GM23338 (cell line): ENCODE results near the gene MPIG6B.

Experiments
- CREB1 ChIP-seq: fragments of 250-450 bp; sonication (Bioruptor Pico); IDR thresholded peaks from 2 replicates; pipeline ENCODE4 v1.5.0; 2020; ENCODE audit warnings: low read depth, mild to moderate bottlenecking, moderate library complexity
- EZH2 ChIP-seq: fragments of 200-600 bp; sonication (generic); IDR thresholded peaks from one replicate; pipeline ENCODE4 v1.8.0; 2017; ENCODE audit warnings: antibody characterized with exemption, mild to moderate bottlenecking, low read depth; ENCODE audit not compliant: unreplicated experiment
- EZH2phosphoT487 ChIP-seq: fragments of 200-600 bp; sonication (generic); IDR thresholded peaks from one replicate; pipeline ENCODE4 v1.8.1; 2018; ENCODE audit warnings: antibody characterized with exemption; ENCODE audit not compliant: unreplicated experiment
- JUNB ChIP-seq: IDR thresholded peaks from one replicate; pipeline ENCODE4 v1.6.1; 2016; ENCODE audit warnings: antibody characterized with exemption; ENCODE audit not compliant: unreplicated experiment
- POLR2AphosphoS5 ChIP-seq: IDR thresholded peaks from 2 replicates; pipeline ENCODE4 v1.6.1; 2016; ENCODE audit warnings: antibody characterized with exemption, low read depth
- STAT1 ChIP-seq: IDR thresholded peaks from one replicate; pipeline ENCODE4 v1.6.1; 2016; ENCODE audit warnings: antibody characterized with exemption; ENCODE audit not compliant: unreplicated experiment
- ZNF331 ChIP-seq: fragments of 250-450 bp; sonication (Bioruptor Pico); IDR thresholded peaks from 2 replicates; pipeline ENCODE4 v1.5.0; 2020; ENCODE audit warnings: low read depth, mild to moderate bottlenecking, moderate library complexity
- TF ChIP-seq, protein P1 (sequence below), 2 experiments: fragments of 200-600 bp in 1 of 2; sonication (generic) in 1 of 2; conservative IDR thresholded peaks; 2 replicates each; pipeline versions ENCODE4 v1.5.1 to v1.6.1; 2016 to 2017; ENCODE audit warnings: antibody characterized with exemption in 2 of 2, low read depth in 2 of 2, mild to moderate bottlenecking in 2 of 2, moderate library complexity in 1 of 2
- TF ChIP-seq, protein P2 (sequence below): IDR thresholded peaks from one replicate; pipeline ENCODE4 v1.6.1; 2018; ENCODE audit warnings: antibody characterized with exemption; ENCODE audit not compliant: unreplicated experiment
- TF ChIP-seq, protein P3 (sequence below): IDR thresholded peaks from 2 replicates; pipeline ENCODE4 v1.6.1; 2016; ENCODE audit warnings: antibody characterized with exemption

DNA sequence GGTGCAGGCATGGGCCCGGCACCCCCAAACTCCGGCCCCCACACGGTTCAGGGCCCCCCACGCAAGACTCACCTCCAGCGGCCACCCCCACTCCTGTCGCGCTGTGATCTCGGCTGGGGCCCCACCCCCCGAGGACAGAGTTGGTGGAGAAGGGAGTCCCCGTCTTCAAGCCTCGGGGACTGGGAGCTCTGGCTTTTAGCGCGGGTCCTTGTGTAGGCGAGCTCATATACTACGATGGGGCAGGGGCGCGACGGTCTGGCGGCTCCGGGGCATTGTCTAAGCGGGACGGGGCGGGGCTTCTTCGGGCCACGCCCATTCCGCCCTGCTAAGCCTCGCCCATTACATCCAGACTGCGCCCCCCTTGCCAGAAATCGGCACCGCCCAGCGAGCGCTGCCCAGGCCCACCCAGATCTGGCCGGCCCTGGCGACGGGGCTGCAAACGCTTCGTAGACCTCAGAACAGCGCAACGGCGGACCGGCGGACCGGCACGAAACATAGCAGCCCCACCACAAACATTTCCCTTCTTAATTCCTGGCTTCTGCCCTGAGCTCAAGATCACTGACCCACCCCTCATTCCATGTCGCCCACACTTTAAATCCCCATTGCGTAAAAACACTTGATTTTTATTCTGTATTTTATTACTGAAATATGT is 6.9 kb downstream of the MPIG6B start:
- TF ChIP-seq, protein P1, sequence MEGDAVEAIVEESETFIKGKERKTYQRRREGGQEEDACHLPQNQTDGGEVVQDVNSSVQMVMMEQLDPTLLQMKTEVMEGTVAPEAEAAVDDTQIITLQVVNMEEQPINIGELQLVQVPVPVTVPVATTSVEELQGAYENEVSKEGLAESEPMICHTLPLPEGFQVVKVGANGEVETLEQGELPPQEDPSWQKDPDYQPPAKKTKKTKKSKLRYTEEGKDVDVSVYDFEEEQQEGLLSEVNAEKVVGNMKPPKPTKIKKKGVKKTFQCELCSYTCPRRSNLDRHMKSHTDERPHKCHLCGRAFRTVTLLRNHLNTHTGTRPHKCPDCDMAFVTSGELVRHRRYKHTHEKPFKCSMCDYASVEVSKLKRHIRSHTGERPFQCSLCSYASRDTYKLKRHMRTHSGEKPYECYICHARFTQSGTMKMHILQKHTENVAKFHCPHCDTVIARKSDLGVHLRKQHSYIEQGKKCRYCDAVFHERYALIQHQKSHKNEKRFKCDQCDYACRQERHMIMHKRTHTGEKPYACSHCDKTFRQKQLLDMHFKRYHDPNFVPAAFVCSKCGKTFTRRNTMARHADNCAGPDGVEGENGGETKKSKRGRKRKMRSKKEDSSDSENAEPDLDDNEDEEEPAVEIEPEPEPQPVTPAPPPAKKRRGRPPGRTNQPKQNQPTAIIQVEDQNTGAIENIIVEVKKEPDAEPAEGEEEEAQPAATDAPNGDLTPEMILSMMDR (conservative IDR thresholded peaks at IDR 0.05; ENCODE audit: low read depth in 2 of 2), result peak in 1 of 2 experiments; percentile 20; a peak in 1 of 4 replicates
- peak; percentile 71 for TF ChIP-seq POLR2AphosphoS5
- no peak for TF ChIP-seq EZH2
- TF ChIP-seq EZH2phosphoT487, result no peak
- TF ChIP-seq, protein P2, sequence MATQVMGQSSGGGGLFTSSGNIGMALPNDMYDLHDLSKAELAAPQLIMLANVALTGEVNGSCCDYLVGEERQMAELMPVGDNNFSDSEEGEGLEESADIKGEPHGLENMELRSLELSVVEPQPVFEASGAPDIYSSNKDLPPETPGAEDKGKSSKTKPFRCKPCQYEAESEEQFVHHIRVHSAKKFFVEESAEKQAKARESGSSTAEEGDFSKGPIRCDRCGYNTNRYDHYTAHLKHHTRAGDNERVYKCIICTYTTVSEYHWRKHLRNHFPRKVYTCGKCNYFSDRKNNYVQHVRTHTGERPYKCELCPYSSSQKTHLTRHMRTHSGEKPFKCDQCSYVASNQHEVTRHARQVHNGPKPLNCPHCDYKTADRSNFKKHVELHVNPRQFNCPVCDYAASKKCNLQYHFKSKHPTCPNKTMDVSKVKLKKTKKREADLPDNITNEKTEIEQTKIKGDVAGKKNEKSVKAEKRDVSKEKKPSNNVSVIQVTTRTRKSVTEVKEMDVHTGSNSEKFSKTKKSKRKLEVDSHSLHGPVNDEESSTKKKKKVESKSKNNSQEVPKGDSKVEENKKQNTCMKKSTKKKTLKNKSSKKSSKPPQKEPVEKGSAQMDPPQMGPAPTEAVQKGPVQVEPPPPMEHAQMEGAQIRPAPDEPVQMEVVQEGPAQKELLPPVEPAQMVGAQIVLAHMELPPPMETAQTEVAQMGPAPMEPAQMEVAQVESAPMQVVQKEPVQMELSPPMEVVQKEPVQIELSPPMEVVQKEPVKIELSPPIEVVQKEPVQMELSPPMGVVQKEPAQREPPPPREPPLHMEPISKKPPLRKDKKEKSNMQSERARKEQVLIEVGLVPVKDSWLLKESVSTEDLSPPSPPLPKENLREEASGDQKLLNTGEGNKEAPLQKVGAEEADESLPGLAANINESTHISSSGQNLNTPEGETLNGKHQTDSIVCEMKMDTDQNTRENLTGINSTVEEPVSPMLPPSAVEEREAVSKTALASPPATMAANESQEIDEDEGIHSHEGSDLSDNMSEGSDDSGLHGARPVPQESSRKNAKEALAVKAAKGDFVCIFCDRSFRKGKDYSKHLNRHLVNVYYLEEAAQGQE, result no peak
- TF ChIP-seq ZNF331 (CRISPR knock-in tag), result no peak
- no peak for TF ChIP-seq STAT1
- TF ChIP-seq CREB1 (CRISPR knock-in tag), result no peak
- no peak for TF ChIP-seq JUNB
- TF ChIP-seq, protein P3, sequence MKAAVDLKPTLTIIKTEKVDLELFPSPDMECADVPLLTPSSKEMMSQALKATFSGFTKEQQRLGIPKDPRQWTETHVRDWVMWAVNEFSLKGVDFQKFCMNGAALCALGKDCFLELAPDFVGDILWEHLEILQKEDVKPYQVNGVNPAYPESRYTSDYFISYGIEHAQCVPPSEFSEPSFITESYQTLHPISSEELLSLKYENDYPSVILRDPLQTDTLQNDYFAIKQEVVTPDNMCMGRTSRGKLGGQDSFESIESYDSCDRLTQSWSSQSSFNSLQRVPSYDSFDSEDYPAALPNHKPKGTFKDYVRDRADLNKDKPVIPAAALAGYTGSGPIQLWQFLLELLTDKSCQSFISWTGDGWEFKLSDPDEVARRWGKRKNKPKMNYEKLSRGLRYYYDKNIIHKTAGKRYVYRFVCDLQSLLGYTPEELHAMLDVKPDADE, result no peak
